AG10803 (cell line): Measurements from ENCODE around the gene GPR152.

ENCODE experiments used
- DNase-seq: peaks from one replicate; pipeline ENCODE4 v3.0.0; 2010; ENCODE audit warnings: low read depth
- H3K4me3 ChIP-seq: 2 replicates; pipeline ENCODE4 v1.5.1; 2011; ENCODE audit warnings: mild to moderate bottlenecking, low read length, control low read depth
- TF ChIP-seq, protein P1 (sequence below): conservative IDR thresholded peaks from 2 replicates; pipeline ENCODE4 v1.5.1; 2011; ENCODE audit warnings: mild to moderate bottlenecking, low read length, control low read depth, inconsistent platforms

GPR152 gene

DNA sequence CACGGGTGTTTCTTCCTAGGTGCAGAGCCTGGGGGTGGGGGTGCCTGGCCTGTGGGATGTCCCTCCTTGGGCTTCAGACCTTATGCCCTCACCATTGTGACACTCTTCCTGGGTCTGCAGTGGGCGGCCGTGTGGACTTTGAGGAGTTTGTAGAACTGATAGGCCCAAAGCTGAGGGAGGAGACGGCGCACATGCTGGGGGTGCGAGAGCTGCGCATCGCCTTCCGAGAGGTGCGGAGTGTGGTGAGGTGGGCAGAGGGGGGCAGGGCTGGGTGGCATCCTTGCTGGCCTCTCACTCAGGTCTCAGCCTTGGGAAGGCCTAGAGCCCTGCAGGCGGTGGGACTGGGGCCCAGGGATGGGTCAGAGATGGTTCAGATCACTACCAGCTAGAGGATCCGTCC, 4.9 kb upstream of the GPR152 start:
- TF ChIP-seq, protein P1, sequence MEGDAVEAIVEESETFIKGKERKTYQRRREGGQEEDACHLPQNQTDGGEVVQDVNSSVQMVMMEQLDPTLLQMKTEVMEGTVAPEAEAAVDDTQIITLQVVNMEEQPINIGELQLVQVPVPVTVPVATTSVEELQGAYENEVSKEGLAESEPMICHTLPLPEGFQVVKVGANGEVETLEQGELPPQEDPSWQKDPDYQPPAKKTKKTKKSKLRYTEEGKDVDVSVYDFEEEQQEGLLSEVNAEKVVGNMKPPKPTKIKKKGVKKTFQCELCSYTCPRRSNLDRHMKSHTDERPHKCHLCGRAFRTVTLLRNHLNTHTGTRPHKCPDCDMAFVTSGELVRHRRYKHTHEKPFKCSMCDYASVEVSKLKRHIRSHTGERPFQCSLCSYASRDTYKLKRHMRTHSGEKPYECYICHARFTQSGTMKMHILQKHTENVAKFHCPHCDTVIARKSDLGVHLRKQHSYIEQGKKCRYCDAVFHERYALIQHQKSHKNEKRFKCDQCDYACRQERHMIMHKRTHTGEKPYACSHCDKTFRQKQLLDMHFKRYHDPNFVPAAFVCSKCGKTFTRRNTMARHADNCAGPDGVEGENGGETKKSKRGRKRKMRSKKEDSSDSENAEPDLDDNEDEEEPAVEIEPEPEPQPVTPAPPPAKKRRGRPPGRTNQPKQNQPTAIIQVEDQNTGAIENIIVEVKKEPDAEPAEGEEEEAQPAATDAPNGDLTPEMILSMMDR: no peak
- no peak overlapping the region for H3K4me3 ChIP-seq
- no peak for DNase-seq

DNA sequence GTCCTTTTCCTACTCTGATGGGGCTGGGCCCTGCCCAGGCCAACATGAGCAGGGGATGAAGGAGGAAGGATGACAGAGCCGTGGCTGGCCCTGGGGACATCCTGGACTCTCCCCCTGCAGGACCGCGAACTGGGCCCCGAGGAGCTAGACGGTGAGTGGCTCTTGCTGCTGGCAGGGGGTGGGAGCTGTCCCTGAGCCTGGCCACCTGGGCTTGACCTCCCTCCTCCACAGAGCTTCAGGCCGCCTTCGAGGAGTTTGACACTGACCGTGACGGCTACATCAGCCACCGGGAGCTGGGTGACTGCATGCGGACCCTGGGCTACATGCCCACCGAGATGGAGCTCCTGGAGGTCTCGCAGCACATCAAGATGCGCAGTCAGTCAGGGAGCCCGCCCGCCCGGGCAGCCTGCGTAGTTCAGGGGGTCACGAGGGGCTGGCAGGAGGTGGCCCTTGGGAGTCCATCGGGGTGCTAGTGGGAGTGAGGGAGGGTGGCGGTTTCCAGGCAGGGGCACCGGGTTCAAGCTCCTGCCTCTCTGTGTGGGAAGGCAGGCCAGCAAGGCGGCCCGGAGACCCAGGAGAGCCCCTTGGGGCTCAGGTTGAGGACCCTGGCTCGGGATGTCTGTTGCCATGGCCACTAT, 3.7 kb upstream of the GPR152 start:
- H3K4me3 ChIP-seq: no peak overlapping the region
- TF ChIP-seq, protein P1: no peak
- no peak for DNase-seq

DNA sequence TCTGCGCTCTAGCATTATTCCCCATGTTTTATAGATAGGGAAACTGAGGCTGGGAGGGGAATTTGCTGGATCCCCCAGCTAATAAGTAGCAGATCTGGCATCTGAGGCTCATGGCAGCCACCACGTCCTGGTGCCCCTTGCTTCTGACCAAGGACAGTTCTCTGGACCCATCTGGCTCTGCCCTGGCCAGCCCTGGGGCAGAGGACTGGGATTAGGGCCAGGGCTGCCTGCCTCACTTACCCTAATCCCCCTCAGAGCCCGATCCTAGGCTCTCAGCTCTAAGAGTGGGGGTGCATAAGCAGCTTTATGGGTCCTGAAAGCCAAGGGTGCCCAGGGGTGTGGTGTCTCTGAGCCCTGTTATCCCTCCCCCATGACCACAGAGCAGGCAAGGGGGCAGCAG, 2.5 kb upstream of the GPR152 start, which contains the start of gene CABP4:
CABP4 (plus strand) TSS at position 301 of the 400 bp plus-strand sequence; CDS start at position 371, 70 bp downstream.
- TF ChIP-seq, protein P1: no peak
- no peak for DNase-seq
- no peak within 1 kb of the TSS for H3K4me3 ChIP-seq

DNA sequence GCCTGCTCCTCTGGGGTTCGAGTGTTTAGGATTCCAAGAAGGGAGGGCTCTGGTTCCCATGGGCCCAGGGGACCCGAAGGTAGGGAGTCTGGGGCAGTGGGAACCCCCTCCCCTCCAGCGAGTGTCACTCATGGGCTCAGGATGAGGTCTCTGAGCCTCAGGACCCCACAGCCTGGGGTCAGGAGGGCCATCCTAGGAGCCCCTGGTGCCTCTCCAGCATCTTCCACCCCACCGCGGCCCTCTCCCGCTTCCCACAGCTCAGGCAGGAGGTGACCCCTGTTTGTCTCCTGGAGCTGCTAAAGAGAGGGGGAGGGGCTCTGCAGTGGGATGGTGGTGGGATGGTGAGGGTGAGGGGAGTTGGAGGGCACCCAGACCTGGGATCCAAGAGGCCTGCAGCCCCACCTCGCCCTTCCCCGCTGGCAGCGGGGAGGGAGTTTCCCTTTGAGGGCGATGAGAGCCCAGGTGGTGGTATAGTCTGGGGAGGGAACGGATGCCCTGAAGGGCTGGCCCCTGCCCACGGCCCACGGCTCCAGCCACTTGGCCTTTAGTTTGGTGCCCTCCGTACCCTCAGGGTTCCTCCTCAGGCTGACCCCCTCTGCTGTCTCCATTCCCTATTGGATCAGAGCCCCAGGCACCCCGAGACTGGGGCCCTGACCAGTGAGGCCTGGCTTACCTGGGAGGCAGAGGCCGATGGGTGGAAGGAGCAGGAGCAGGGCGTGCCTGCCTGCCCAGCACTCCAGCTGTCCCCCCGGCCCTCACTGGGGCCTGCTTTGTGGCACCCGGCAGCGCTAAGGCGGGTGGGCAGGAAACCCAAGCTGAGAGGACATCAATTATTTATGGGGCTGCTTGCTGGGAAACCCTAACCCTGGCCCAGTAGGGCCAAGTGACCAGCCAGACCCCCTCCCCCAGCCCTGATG, 1.5 kb upstream of the GPR152 start:
- H3K4me3 ChIP-seq: no peak overlapping the region
- TF ChIP-seq, protein P1: no peak
- no peak for DNase-seq

DNA sequence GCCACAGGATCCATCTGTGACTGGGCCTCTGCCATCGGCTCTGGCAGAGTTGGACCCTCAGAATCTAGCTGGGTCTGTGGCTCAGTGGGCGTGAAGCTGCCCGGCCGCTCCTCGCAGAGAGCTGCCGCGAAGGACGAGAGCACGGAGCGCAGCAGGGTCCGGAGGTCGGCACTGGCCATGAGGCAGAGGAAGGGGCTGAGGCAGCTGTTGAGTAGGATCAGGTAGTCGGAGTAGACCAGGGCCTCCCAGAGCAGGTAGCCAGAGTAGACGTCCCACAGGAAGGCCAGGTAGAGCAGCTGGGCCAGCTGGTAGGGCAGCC, 912 bp downstream of the GPR152 start:
- TF ChIP-seq, protein P1: no peak
- no peak overlapping the region for H3K4me3 ChIP-seq
- no peak for DNase-seq

DNA sequence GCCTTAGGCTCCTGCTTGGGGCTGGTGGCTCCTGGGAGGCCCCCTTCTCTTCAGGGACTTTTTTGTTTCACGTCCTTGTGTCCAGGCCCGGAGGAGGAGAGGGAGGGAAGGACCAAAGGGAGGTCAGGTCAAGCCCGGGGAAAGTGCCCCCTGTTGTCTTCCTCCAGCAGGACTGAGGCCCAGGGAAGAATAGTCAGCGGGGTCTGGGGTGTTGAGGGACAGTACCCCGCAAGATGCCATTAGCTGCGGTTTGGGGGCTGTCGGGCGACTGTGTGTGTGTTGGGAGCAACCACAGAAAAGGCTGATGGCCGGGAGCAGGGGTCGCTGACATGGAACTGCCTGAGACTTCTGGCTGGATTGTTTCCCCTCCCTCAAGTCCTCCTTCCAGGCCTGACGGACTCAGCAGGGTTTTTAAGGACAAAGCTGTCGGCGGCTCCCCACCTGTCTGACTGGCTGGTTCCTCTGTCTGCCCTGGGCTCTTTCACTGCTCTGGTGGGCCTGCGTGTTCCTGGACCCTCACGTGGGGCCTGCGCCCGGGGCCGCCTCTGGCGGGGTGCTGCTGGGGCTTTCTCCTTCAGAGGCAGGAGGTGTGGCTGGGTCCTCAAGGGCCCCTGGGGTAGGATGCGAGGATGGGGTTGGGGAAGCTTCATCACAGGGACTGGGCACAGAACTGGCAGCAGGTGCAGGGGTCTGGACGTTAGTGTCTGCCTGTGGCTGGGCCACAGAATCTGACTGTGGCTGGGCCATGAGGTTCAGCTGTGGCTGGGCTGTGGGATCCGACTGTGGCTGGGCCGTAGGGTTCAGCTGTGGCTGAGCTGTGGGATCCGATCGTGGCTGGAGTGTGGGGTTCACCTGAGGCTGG, 1.5 kb downstream of the GPR152 start:
- TF ChIP-seq, protein P1: no peak
- H3K4me3 ChIP-seq: no peak overlapping the region
- DNase-seq: no peak
